ENCODE measurements around the gene HAPLN2.

Gene HAPLN2

DNA sequence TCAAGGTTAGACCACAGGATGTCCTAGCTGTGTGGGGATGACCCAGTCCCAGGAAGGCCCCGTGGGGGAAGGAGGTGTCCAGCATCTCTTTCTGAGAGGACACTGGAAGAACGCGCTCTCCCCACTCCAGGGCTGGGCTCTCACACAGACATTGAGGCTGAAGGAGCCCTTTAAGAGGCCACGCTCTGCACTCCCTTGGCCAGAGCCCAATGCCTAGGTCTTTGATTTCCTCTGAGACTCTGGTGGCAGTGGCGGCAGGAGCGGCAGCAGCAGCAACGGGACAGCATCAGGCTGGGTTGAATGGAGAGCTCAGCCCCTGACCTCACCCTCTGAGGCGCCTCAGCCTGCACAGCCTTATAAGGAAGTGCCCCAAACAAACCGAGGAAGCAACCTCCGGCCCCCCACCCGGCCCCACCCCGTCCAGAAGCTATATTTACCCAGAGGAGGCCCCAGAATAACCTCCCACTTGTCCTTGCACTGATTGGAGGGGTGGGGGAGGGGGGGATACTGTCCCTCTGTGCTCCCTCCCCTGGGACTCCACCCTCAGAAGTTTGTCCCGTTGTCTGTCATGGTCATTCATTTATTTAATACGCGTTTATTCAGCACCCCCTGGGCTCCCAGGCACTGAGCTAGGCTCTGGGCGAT is 45.7 kb downstream of the HAPLN2 start:
- DNase-seq: no peak

- DNase-seq: no peak
Measured at GRCh38 chr1:156665539-156665938, 46.3 kb downstream of the HAPLN2 start.

DNA sequence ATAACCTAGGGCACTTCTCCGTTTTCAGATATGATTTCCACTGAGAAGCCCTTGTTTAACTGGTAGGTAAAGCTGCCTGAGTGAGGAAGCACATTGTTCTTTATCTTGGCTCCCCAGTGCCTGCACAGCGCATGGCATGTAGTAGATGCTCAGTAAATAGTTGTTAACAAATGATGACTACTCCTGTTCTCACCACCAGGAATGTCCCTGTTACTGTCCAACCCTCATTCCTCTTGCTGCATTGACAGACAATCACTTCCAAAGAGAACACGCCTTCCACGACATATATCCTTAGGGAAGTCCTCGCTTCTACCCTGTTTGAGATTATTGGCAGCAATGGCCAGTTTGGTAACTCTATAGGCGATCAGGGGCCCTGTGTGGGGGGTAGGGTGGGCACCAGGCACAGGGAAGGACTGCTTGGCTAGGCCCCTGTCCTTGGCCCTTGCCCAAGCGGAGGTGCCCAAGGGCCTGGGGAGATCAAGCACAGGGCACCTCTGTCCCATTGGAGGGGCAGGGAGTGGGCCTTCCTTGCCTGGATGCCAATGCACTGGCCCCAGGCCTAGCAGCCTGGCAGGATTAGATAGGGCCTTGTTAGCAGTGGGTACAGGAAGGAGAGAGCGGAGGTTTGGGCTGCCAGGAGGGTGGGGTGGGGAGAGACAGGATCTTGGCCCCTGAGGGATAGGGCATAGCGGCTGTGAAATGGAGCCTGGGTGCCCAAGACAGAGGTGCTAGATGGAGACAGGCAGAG is 47.8 kb downstream of the HAPLN2 start:
- no peak for DNase-seq

GRCh38 chr1:156667610-156667967 is 48.4 kb downstream of the HAPLN2 start:
- no peak for DNase-seq

DNA sequence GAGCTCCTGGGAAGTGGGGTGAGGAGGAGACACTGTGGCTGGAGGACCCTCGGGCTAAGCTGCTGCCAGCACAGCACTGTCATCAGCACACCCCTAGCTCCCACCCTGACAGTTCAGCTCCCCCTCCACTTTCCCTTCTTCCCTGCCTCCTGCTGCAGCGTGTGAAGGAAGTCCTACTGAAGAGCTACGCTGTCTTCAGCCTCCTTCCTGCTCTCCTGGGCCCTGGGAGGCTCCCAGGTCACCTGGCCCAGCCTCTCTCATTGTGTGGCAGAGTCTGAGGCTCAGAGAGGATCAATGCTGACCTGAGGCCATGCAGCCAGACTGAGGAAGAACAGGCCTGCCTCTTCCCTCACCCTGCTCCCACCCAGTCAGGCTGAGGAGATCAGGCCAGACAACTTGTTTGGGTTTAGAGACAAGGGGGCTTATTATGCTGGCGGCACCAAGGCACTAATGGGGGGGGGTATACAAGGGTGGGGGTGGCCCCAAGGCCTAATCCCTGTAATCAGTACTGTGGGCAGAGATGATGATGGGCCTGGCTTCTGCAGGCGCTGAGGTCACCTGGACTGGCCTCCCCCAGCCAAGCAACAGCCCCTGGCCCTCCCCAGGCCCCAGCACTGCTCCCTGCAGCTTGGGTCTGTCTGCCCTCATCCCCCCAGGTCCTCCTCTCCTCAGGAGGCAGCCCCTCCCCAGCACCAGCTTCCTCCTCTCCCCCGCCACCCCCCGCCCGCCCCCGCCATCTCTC is 48.9 kb downstream of the HAPLN2 start:
- no peak for DNase-seq

- DNase-seq: no peak
Measured at GRCh38 chr1:156668801-156669637, 49.8 kb downstream of the HAPLN2 start.

DNA sequence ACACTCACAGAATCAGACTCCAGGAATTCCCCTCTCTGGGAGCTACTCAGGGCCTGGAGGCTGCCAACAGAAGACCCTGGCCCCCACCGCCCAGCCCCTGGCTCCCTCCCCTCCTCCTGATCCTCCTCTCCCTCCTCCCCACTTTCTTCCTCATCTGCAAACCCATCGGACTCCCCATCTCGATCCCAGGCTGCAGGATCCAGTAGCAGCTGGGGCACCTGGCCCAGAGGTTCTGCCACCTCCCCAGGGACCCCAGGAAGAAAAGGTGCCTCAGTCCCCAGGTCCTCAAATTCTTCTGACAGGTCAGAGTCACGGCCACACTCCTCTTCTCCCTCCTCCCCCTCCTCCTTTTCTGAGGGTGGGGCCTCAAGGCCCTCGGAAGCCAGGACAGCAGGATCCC is 50.6 kb downstream of the HAPLN2 start:
- DNase-seq: no peak

DNA sequence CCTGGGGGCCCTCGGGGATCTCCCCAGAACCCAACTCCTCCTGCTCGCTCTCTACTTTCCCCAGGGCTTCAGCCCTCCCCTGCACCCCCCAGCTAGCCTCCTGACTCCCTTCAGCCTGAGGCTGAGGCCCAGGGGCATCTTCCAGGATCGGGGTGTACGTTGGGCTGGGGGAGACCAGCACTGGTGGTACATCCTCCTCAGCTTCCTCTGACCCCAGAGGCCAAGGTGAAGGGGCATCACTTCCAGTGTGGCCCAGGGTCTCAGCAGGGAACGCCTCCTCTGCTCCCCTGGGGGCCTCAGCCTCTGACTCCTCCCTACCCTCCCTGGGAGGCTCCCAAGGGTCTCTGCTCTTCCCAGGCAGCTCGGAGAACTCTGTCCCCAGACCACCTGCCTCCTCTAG is 51.1 kb downstream of the HAPLN2 start:
- DNase-seq: no peak

- DNase-seq: no peak
Measured at GRCh38 chr1:156670791-156671190, 51.6 kb downstream of the HAPLN2 start.

- DNase-seq: no peak
Measured at GRCh38 chr1:156671804-156672203, 52.6 kb downstream of the HAPLN2 start.

GRCh38 chr1:156673387-156674121 is 54.3 kb downstream of the HAPLN2 start:
- no peak for DNase-seq

Data from fibroblast of skin of abdomen (primary cell).